NCI-H2081 (cell line): ENCODE results near the gene ARHGAP18.

Experiments used
- DNase-seq, 2 experiments: peaks; one replicate each; lab custom pipeline; 2025; lab: John Stamatoyannopoulos, UW

ARHGAP18 gene

DNA sequence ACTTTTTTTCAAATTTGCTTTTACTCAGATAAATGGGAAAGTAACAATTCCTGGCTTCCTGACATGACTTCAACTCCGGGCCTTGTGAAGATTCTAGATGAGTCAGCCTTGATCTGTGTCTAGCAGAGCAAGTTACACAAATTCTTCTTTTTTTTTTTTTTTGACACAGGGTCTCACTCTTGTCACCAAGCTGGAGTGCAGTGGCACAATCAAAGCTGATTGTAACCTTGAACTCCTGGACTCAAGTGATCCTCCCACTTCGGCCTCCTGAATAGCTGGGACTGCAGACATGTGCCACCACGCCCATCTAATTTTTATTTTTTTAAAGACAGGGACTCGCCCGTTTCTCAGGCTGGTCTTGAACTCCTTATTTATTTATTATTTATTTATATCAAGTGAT lies 7.3 kb upstream of the ARHGAP18 start:
- no peak for DNase-seq

DNA sequence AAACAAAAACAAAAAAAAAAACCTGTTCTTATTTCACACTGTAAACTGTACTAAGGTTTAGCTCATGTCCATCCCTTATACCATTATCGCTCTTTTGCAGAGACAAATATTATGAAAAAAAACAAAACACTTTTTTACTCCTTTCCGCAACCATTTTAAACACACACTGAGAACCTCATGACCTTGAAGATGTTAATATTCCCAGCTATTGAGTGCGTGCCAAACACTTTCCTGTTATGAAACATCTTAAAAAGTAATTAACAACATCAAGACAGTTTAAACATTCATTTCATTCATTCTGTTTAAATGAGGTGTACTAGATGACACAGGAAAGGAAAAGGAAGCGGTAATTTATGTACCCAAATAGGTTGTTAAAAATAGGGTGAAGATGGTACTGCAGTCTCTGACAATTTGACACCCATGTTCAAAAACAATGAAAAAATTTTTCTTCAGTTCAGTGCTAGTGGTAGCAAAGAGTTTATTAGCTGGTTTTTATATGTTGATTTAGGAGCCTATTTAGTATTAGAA lies 3.9 kb upstream of the ARHGAP18 start:
- DNase-seq = no peak

DNA sequence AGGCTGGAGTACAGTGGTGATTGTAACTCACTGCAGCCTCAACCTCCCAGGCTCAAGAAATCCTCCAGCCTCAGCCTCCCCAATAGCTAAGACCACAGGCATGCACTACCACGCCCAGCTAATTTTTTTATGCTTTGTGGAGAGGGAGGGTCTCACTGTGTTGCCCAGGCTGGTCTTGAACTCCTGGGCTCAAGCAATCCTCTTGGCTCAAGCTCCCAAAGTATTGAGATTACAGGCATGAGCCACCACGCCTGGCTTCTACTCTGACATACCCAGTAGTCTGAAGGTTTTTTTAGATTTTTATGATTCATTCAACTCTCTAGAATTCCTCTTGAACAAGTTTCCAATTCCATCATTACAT lies 1.3 kb upstream of the ARHGAP18 start:
- DNase-seq = no peak

- DNase-seq = no peak
Measured at GRCh38 chr6:129710450-129711270, 683 bp upstream of the ARHGAP18 start.

GRCh38 chr6:129709196-129709768 lies 695 bp downstream of the ARHGAP18 start:
- no peak for DNase-seq

GRCh38 chr6:129708496-129709195 lies 1.3 kb downstream of the ARHGAP18 start:
- no peak for DNase-seq

DNA sequence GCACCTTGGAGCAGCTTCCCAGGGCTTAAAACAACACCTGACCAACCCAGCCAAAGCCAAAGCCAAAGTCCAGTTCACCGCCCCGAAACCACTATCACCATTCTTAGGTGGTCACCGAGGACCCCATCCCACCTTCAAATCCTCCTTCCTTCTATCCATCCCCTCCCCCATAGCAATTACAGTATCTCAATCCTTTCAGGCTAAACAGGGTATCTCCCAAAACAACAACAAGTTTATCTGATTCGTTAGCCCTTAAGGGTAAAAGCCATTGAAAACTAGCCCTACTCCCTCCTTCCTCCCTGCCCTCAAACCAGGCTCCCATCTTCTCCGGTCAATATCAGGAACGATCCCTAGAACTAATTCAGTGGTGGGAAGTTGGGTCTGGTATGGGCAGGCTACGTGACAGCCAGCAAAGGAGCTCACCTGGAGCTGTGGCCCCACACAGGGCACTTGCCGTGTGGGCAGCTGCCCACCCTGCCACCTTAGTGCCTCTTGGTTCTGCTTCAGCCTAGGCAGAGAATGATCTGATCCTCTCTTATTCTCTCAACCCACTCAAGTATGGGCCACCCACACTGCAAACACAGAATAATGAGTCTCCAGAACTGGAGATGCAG lies 2.0 kb downstream of the ARHGAP18 start:
- no peak for DNase-seq

- DNase-seq = no peak
Measured at GRCh38 chr6:129707028-129707427, 2.9 kb downstream of the ARHGAP18 start.

DNA sequence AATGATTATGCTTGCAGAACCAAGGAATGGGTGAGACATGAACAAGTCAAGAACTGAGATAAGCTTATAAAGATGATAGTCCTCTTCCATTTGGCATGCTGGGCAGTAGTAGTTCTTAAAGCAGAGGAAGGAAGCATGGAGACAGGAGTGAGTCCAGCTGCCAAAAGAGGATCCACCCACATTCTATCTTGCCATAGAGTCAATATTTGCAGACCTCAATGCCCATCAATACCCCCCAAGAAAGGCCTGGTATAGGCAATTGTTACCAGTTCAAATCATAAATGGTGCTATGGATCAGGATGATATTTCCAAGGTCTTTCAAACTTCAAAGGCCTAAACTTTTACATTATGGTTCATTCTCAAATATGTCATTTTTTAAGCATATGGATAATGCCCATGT lies 4.8 kb downstream of the ARHGAP18 start:
- DNase-seq = no peak

- DNase-seq = no peak
Measured at GRCh38 chr6:129704708-129705107, 5.3 kb downstream of the ARHGAP18 start.

DNA sequence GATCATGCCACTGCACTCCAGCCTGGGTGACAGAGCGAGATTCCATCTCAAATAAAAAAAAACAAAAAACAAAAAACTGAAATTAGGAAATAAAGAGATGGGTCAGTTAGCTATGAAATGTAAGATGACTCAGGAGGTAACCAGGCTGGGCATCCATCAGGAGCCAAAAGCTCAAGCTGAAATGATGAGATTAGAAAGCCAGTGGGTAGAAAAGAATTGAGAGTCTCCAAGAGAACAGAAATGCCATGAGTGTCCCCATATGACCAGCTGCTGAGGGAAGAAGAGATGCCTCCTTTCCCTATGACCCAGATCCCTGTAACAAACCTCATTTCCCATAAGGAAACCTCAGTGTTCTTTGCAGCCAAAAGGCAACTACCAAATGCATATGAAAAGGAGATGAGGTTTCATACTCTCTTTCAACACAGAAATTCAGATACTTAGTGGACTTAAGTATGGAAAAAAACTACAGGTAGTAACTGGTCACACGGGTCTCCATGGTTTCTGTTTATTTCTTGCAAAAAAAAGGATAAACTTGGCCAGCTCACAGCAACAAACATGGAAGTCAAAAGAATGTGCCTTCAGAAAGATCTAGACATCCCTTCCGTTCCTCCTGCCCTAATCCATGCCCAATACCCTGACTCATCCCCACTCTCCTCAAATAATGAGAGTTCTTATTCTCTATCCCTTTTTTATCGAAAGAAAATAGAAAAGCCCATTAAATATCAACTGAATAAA lies 8.1 kb downstream of the ARHGAP18 start:
- no peak for DNase-seq

GRCh38 chr6:129700666-129701065 lies 9.3 kb downstream of the ARHGAP18 start:
- no peak for DNase-seq

DNA sequence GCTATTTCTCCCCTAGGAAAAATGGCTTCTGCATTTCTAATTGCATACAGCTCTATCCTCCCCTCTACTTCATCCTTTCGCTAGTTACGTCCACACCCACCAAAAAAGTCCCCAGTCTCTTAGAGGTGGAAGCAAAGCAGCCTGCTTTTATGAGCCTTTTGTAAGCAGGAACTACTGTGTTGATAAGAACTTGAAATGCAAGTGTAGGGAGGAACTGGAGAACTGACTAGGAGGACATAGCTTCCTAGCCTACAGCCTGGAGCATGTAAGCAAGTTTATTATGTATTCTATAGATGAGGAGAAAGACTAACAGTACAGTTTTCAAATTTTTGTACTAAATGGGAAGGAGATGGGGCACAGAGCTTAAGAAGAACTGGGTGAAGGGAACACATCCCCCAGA lies 10.3 kb downstream of the ARHGAP18 start:
- no peak for DNase-seq

DNA sequence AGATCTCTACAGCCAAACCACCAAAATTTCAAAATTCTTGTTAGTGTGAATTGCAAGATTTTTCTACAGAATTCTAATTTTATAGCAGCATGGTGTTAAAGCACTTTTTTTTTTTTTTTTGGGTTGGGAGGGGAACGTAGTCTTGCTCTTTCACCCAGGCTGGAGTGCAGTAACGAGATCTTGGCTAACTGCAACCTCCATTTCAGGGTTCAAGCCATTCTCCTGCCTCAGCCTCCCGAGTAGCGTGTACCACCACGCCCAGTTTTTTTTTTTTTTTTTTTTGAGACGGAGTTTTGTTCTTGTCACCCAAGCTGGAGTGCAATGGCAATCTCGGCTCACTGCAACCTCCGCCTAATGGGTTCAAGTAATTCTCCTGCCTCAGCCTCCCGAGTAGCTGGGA lies 11.5 kb downstream of the ARHGAP18 start:
- DNase-seq = no peak

DNA sequence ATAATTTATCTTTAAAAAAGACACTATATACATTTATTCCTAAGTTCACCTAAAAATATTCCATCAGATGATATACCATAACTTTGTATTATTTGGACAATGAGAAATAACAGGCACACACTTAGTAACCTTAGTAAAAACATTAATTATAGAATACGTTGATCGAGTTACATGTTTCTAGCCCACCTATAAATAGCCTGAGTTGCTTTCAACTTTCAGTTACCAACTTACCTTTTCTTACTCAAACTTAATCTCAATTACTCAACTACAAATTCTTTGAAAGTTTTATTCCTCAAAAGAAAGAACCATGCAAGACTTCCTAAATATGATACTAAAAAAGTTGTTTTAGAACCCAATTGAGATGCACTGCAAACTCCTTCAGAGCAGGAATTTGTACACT lies 12.2 kb downstream of the ARHGAP18 start:
- DNase-seq = no peak

DNA sequence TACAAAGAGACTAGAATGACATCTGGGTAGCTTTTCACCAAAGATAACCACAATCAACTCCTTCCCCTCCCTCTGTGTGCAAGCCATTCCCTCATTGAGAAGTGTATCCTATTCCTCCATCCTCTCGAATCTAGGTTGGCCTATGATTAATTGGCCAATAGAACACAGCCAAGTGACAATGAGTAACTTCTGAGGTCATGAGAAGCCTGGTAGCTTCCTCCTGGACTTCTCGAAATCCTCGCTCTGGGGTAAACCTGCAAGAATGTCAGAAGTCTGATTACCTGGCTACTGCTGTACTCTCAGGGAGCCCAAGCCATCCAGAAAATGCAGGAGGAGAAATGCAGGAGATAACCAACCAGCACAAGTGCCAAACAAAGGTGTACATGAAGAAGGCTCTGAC lies 13.1 kb downstream of the ARHGAP18 start:
- DNase-seq = no peak

GRCh38 chr6:129696028-129696418 lies 14.0 kb downstream of the ARHGAP18 start:
- no peak for DNase-seq

DNA sequence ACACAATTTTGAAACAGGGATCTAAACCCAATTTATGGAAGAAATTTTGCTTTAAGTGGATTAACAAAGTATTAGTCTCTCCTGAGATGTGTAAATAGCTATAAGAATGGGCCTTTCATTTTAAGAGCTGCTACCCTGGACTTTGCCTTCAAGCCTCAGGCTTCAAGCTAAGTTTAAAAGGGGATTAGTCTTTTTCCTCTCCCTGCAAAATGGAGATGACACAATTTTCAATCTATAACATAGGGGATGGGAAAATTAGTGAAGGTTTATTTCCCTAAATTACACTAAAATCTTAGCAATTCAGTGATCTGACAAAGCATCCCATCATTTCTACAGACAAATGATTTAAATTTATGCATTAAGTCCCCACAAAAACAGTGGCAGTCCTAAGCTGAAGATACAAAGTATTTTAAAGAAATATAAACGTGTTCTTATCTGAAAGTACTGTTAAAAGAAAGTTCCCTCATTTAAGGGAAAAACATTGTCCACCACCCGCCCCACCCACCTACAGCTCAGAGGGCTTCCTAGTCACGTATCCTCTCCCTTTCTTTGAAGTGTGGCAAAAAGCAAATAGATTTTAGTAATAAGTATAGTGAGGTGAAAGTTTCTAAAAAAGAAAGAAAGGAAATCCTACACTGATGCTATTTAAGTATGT lies 14.5 kb downstream of the ARHGAP18 start:
- DNase-seq = no peak

DNA sequence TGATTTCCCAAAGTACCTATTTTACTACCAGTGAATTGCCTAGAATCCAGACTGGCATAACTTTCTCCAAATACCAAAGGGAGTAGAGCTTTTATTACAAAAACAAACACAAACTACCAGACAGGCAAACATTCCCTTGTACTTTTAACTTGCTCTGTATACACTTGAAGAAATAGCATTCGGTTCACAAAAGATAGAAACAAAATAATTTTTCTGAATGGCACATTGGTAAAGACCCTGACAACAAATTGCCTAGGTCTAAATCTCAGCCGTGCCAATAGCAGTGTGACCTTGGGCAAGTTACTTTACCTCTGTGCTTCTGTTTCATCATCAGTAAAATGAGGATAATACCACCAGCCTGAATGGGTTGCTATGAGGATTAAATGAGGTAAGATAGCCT lies 15.9 kb downstream of the ARHGAP18 start:
- DNase-seq = no peak

- no peak for DNase-seq
Measured at GRCh38 chr6:129692467-129692866, 17.5 kb downstream of the ARHGAP18 start.

DNA sequence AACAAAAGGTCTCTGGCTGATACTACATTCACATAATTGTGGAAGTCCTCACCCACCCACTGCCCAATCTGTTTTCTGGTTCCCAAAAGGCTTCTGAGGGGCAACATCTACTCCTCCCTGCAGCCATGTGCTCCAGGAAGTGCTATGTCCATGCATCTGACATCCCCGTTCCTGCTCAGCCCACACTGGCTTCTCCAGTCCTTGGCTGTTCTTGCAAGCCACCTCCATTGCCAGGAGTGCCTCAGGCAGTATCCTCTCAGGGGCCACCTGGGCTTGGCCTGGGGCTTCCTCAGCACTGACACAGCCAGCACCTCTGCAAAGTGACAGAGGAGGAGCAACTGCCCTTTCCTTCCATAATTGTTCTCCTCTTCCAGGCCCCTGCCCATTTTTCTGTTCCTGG lies 18.3 kb downstream of the ARHGAP18 start:
- no peak for DNase-seq
